SKM-1 treated with dmso at 0.1 percent for 144 hours (cell line): ENCODE results near the gene CSTF1.

ENCODE experiments used
- DNase-seq: peaks from one replicate; lab custom pipeline; 2025; ENCODE audit not compliant: unreplicated experiment; lab: John Stamatoyannopoulos, UW

Gene CSTF1

DNA sequence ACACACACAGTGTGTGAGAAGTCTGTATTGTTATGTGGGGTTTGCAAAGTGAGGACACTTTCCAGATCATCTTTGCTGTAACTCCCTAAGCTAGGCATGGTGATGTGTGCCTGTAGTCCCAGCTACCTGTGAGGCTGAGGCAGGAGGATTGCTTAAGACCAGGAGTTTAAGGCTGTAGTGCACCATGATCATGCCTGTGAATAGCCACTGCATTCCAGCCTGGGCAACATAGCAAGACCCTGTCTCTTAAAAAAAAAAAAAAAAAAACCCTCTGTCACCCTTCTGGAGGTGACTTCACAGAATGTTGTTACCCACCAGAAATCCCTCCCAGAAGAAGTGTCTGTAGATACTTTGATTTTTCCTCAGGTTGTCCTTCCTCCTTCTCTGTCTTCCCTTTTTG is 34.5 kb downstream of the CSTF1 start:
- no peak for DNase-seq

DNA sequence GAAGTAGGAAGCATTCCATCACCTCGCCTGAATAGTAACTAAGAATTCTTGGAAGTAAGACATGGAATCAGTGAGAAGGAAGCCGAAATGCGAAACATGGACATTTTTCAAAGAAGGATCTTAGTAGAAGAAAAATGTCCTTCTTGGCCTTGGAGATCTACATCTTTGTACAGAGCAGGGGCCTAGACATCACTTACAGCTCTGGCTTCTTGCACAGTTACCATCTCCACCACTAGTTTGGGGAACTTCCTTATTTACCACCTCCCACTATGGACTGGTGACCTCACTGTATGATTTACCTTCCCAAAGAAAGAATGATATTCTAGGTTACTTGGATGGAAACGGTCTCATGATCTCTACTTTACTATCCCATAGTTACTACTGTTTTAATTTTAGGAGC is 35.4 kb downstream of the CSTF1 start:
- peak; percentile 76 for DNase-seq

DNA sequence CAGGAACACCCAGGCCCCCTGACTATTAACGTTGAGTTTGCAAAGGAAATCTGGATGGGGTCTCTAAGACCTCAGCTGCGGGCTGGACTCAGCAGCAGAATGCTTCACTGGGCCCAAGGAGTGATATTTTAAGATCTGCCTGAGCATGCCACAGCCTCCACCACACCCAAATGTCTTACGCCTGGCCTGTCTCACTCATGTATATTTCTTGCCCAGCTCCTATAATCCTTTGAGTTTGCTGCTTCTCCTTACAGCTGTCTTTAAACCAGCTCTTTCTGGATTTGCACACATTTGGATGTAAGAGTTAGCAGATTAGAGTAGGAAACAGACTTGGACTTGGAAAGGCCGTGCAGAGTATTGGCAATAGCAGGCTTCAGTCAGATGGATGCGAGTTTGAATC is 36.0 kb downstream of the CSTF1 start:
- DNase-seq, result no peak

DNA sequence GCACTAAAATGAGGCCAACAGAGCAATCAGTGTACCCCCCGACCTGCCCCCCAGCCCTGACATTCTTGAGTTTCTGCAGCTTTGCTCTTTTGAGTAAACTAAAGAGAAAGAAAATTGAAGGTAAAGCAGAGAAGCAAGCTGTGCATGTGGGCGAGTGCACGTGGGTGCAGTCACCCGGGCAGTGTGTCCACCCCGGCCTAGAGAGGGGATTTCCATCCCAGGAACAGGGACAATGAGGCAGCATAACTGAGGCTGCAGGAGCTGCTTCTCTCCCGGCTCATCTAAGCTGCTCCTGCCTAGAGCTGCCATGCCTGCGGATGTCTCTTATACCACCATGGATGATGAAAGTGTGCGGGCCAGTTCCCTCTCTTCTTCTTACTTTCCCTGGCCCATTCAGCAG is 36.4 kb downstream of the CSTF1 start:
- no peak for DNase-seq

DNA sequence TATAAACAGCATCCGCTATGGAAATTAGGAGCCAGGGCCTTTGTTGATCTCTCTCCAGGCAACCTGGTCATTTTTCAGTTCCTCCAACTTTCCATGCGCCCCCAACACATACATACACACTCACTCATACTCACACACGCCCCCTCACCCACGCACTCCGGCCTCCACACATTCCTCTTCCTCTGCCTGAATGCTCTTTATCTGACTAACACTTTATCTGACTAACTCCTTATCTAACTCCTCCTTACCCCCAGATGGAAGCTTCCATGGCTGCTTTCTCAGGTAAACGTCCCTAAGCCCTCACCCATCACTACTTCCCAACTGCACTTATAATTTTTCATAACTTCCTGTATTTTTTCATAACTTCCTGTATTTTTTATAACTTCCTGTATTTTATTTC is 37.1 kb downstream of the CSTF1 start:
- DNase-seq, result peak; percentile 28

DNA sequence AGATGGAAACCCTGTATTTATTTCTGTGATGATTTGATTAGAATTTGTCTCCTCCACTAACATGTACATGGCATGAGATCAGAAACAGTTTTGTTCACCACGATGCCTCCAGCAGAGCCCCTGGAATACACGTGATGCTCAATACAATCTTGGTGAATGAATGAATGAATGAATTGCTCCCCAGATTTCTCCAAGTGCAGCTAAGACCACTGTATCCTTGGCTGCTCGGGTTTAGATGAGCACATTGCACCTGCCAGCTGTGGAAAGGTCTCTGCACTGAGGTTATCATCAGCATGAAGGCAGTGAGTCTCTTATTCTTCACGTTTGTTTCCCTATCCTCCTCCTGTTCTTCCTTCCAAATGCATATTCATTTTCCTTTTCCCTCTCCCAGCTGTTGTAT is 37.5 kb downstream of the CSTF1 start:
- DNase-seq, result no peak

DNA sequence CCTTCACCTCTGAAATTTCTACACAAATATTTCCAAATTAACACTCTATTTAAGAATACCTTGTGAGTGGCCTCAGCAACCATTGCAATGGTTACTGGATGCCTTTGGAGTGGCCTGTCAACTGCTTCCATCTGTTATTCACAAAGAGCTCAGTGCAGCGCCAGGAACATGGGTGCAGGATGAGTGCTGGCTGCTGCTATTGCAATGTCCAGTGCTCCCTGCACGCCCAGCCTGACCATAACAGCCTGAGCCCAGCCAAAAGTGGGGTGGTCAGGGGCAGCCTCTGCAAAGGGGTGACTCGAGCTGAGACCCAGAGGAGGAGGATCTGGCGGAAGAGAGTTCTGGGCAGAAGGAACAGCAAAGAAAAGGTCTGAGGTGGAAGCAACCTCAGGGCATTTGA is 38.0 kb downstream of the CSTF1 start:
- DNase-seq, result no peak

DNA sequence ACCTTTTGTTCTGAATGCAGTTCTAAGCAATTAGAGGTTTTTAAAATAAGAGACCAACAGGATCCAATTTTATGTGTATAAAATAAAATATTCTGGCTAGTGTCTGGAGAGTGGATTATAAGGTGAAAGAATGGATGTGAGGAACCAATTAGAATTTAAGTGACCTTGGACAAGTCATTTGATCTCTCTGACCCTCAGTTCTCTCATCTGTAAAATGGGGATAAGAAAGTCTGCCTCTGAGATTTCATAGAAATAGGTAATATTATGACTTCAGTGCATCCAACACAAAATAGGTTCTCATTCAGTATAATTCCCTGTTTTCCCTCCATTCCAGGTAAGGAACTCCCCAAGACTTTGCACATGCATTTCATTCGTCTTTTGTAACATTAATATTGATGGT is 38.5 kb downstream of the CSTF1 start:
- DNase-seq, result no peak

DNA sequence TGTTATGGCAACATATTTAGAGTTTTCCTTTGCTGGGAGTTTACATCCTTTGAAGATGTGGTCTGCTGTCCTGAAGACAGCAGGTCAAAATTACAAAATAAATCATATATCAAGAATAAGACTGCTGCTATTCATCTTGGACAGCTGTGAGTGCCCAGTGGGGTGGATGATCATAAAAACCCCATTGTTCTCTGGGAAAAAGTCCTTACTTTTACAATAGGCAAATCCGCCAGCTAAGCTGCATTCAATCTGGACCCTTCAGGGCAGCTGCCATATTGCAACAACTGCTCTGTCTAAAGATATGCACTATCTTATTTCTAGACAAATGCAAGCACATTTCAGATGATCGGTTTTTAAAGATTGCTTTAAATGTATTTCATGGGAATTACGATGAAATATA is 39.0 kb downstream of the CSTF1 start:
- no peak for DNase-seq

DNA sequence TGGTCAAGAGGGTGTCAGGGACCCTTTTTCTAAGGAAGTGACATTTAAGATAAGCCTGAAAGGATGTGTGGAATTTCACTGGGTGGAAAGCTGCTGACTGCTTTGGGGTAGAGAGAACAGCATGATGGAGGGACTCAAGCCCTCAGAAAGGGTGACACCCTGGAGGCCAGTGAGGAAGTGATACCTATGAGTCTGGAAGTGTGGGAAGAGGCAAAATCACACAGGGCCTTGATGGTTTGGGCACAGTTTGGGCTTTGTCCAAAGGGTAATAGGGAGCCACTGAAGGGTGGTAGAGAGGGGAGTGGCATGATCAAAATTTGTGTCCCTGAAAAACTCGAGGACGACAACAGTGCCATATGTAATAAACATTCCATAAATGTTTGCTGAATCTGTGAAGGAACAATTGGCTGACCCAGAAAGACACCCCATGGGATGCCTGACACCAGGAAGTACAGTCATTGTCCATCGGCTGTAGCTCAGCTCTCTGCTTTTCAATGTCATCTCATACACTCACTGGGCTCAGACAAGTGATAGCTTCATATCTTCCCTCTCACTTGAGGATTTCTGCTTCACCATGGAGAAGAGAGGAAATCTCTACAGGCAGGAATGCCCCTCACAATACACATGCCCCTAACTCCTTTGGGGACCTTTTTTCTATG is 40.9 kb downstream of the CSTF1 start:
- DNase-seq, result no peak

DNA sequence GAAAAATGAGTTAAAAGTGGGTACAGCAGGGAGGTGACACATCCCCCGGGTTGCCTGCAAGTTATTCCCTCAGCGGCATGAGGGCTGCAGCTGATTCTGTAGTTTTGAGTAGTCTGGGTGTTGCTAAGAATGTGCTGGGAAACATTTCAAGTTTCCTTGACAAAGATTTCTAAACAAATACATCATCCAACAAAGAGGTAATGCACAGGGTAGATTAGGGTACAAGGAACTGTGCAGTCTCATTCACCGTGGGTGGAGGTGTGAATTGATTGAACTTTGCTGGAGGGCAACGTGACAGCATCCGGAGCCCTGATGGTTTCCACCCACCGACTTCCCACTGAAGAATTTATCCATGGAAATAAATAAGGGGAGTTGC is 41.4 kb downstream of the CSTF1 start:
- no peak for DNase-seq

DNA sequence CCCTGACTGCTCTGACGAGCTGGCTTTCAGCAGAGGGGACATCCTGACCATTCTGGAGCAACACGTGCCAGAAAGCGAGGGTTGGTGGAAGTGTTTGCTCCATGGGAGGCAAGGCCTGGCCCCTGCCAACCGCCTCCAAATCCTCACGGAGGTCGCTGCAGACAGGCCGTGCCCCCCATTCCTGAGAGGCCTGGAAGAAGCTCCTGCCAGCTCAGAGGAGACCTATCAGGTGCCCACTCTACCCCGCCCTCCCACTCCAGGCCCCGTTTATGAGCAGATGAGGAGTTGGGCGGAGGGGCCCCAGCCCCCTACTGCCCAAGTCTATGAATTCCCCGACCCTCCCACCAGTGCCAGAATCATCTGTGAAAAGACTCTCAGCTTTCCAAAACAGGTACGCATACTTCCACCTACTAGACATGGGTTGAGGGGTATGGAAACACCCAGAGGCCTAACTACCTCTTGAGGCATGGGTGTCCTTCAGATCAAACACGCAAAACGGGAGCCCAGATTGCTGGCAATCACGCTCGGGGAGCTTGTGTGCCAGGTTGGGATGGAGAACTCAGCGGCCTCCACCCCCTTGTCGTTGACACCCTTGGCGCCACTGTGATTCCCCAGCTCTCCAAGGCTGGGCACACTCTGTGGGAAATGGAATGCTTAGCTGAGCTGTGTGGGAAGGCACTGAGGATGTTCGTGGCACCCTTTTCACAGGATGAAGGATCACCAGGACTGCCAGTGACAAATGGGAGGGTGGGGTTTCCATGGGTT is 44.9 kb downstream of the CSTF1 start:
- DNase-seq, result no peak

DNA sequence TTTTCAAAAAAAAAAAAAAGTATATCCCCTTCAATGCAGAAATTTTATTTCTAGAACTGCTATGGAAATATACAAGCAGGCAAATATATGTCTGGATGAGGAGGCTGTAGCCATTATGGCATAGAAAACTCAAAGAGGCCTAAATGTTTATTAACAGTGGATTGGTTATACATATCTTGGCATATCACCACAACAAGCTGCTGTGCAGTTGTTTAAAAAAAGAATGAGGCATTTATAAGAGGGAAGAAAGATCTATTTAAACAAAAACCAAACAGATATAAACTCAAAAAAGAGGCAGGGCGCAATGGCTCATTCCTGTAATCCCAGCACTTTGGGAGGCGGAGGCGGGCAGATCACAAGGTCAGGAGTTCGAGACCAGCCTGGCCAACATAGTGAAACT is 45.8 kb downstream of the CSTF1 start:
- no peak for DNase-seq

DNA sequence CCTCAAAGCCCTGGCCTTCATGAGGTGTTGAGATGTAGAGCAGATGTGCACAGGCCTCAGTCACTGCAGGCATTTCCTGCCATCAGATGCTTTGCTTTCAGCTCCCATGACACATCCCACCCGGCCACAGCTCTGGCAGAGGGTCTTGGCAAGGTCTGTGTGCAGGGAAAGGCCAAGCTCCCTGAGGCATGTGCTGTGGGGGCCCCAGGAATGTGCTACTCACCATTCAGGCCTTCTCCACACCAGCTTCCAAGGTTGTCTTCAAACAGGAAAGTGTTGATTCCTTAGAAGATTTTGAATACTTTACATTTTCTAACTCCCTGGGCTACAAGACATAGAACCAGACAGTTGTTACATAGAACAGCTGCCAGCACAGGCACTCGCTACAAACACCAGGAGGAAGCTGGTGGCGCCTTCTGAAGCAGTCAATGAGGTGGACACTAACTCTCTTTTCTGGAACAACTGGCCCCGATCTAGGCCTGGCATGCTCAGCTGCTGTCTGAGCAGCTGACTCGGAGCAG is 47.4 kb downstream of the CSTF1 start:
- DNase-seq, result no peak

DNA sequence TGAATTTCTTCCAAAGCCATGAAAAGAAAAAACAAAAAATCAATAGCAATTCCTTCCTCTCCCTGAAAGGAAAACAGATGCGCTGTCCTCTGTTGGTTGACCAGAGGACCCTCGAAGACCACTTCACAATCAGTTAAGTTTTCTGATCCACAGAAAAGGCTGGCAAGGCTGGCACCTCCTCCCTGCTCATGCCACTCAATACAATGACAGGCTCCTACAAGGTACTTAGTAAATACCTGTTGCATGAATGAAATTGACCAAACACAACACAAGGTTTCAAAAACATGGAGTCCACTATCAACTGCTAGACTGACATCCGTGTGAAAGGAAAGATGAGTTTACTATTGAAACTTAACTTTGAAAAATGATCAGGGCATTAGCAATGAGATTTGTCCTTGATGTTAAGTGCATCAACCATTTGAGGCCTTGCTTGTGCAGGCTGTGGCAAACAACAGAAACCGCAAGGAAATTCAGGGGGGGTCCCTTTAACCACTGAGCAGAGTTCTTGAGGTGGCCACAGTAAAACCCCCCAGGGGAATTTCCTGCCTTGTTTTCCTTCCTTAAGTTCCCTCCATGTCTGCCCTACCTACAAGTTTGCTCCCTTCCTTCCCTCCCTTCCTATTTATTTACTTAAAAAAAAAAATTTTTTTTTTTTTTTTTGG is 48.0 kb downstream of the CSTF1 start:
- no peak for DNase-seq

DNA sequence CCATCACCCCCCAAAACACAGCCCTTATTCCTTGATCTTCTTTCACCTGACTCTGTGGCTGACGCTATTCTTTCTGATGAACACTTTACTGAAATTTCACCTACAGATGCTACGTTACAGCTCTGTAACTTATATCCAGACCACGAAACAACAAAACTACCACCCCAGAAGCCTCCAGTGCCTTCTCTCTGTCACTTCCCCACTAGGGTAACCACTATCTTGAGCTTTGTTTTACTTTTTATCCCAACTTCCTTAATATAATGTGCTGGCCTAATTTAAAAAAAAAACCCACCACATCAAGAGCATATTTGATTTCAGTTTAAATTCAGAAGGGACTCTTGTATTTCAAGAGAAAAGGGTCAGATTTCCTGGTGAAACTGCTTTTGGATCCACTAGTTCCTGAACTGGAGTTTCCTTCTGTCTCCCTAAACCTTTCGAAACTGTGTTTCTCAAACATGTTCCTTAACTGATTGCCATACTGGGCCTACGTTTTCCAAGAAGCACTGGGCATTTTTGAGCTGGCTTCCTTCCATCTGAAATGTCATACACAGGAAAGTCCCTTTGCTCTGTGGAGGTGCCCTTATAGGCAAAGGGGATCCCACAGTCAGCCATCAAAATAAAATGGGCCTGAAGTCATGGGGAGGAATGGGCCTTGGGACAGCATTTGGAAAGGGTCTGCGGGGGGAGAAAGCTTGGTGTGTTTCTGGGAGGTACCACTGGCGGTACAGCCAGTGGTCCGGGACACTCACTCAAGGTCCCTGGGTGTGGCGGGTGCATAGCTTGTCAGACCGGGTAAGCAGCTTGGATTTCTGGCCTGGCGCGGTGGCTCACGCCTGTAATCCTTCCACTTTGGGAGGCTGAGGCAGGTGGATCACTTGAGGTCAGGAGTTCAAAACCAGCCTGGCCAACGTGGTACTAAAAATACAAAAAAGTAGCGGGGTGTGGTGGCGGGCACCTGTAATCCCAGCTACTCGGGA is 50.2 kb downstream of the CSTF1 start:
- DNase-seq, result no peak

DNA sequence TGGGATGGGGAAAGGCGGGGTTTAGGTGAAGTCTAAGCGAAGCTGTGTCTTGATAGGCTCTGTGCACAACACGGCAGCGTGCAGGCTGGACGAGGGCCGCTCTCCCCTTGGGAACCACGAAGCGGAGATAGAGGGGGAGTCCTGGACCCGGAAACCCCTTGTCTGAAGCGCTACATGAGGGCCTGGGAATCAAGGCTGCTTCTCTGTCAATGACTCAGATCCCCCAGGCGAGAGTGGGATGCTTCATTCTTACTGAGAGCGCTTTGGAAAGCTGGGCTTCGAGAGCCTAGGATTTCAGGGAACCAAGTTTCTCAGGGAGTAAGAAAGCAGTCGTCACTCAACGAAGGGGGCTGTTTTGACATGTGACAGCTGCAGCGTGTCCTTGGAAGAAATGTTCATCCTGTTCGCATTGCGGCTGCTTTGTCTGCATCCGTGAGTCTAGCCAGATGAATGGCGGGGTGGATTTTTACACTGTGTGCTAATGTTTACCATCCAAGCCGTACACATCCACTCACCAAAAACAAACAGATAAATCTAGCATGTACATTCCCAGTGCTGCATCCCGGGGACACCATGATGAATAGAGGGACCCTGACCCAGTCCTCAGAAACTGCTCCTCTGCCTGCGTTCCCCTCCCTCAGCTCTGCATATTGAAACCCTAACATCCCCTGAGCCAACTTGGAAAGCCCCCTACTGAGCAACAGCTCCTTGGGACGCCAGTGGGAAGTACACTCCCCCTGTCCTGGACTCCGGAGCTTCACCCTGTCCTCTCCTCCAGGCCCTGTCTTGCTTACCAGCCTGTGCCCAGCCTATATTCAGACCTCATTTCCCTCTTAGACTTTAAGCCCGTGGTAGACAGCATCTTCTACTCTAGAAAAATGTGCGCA is 51.5 kb downstream of the CSTF1 start:
- DNase-seq, result no peak

DNA sequence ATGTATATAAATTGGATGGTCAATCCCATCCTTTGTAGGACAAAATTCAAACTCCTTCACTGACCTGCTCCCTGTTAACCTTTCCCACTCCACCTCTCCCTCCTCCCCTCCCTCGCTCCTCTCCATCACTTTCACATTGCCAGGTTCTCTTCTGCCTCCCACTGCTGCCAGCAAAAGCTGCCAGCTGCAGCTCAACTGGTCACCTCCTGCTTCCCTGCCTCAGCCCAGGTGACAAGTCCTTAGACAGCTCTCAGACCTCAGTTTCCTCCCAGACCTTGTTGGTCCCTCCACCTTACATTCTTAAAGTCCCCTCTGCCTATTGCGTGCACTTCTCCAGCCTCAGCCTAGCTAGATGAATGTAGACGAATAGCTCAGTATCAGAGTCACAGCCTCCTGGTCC is 52.7 kb downstream of the CSTF1 start:
- DNase-seq, result no peak

DNA sequence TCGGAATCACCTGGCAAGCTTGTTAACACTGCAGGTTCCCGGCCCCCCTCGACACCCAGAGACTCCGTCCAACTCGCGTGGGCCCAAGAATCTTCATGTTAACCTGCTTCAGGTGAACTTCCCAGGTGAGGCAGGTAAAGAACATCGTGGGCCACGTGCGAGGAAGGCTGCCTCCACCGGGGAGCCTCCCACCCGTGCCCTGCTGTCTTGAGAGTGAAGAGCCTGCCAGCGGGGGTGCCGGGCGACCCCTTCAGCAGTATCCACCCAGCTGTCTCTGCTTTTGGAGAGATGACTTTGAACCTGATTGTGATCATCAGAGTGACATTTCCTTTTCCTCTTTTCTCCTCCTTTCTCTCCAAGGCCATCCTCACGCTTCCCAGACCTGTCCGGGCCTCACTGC is 53.1 kb downstream of the CSTF1 start:
- DNase-seq, result no peak

DNA sequence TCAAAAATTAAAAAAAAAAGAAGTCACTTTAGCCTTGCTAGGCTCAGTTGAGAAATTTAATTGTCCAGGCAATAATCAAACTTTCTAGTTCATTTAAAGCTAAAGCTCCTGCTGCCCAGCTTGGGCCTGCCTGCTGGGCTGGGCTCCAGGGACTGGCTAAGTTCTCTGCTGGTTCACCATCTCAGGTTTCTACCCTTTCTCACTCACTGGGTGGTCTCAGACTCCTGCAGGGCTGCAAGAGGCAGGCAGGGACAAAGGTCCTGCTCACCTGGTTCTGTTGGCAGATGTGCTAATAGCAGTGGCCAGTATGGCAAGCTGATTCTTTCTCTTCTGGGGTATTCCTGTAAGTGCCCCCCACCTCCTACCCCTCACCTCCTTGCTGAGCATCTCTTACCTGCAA is 54.8 kb downstream of the CSTF1 start:
- no peak for DNase-seq
